Activated CD4-positive, alpha-beta T cell treated with anti-CD3 and anti-CD28 coated beads, Interleukin-2, amount 10 ng/mL, durations not matched to agents 24 days and 14 days (primary cell): ENCODE results near the gene VWA5B1. TPM values are rescaled to one million over a fixed set of nuclear protein-coding genes. Genes with fewer than 3 reads are reported as not detected.

Source experiments
- DNase-seq: peaks from one replicate; pipeline ENCODE4 v3.0.0; 2022
- H3K27ac Mint-ChIP-seq: one replicate; pipeline ENCODE4 v1.8.0; 2022; ENCODE audit warnings: mild to moderate bottlenecking, mixed read lengths
- H3K27me3 Mint-ChIP-seq: one replicate; pipeline ENCODE4 v1.8.0; 2022; ENCODE audit warnings: mixed read lengths
- H3K36me3 Mint-ChIP-seq: one replicate; pipeline ENCODE4 v1.8.0; 2022; ENCODE audit warnings: low read depth, mild to moderate bottlenecking, mixed read lengths
- H3K4me1 Mint-ChIP-seq: one replicate; pipeline ENCODE4 v1.8.0; 2021; ENCODE audit warnings: mixed read lengths
- H3K4me3 Mint-ChIP-seq: one replicate; pipeline ENCODE4 v1.8.0; 2022; ENCODE audit warnings: mild to moderate bottlenecking, moderate library complexity, mixed read lengths
- H3K9me3 Mint-ChIP-seq: one replicate; pipeline ENCODE4 v1.8.0; 2021; ENCODE audit warnings: mixed read lengths
- intact Hi-C: fragments of 100-400 bp; cut with micrococcal nuclease; formaldehyde crosslinking; loops from one replicate; pipeline ENCODE4 v1.15.1; 2023
- total RNA-seq: library from RNA; stranded (reverse); gene quantifications from 2 replicates; pipeline ENCODE4 v1.2.3, GENCODE V29; 2022

VWA5B1 gene
- total RNA-seq, 1 donor from 2014 or later, result not detected

- peaks cover 63% of the 10 kb centered on the region for H3K27me3 Mint-ChIP-seq
- DNase-seq, result no peak
- peaks cover 3% of the 10 kb centered on the region for H3K4me1 Mint-ChIP-seq
- no peaks in the 10 kb centered on the region for H3K9me3 Mint-ChIP-seq
- no peak overlapping the region for H3K4me3 Mint-ChIP-seq
- no peak overlapping the region for H3K27ac Mint-ChIP-seq
- intact Hi-C loops, result loop anchor here (5.0 kb wide), 1 partner anchor 129 kb away; no protein-coding TSS in a partner anchor
- no peaks in the 10 kb centered on the region for H3K36me3 Mint-ChIP-seq
Observed at GRCh38 chr1:20362856-20363255, 72.2 kb downstream of the VWA5B1 start.

DNA sequence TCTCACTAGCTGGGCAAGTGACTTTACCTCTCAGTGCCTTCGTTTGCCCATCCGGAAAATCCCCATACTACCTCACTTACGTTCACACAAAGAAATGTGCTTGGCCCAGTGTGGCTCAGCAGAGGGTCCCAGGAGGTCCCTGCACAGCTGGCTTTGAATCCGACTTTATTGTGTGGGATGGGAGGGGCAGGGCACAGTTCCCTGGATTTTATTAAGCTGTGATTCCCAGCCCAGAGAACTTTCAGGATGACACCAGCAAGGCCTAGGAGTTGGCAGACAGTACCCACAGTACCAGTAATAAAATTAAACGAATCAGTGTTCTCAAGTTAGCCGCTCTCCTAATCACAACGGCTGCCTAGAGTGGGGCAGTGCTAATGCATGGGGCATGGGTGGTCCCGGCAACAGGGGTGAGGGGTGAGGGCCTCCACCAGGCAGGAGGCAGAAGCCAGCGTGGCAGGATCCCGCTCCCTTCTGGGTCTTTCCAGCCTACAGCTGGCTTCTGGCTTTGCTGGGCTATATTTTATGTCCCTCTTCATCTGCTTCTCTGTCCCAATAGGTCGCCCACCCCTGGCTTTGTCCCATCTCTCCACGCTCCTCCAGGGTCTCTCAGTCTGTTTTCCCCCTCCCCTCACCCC, 74.9 kb downstream of the VWA5B1 start:
- Mint-ChIP-seq H3K27ac (no peak overlapping the region), H3K4me1 (no peaks in the 10 kb centered on the region), H3K4me3 (no peak overlapping the region), H3K9me3 (no peaks in the 10 kb centered on the region), H3K36me3 (no peaks in the 10 kb centered on the region), H3K27me3 (peaks cover 58% of the 10 kb centered on the region)
- DNase-seq, result no peak
- intact Hi-C loops, result no loop called here

- no peak overlapping the region for H3K27ac Mint-ChIP-seq
- no peaks in the 10 kb centered on the region for H3K36me3 Mint-ChIP-seq
- intact Hi-C loops, result no loop called here
- H3K9me3 Mint-ChIP-seq, result no peaks in the 10 kb centered on the region
- H3K27me3 Mint-ChIP-seq, result peaks cover 56% of the 10 kb centered on the region
- no peak overlapping the region for H3K4me3 Mint-ChIP-seq
- H3K4me1 Mint-ChIP-seq, result no peaks in the 10 kb centered on the region
- no peak for DNase-seq
Observed at GRCh38 chr1:20366056-20366462, 75.4 kb downstream of the VWA5B1 start.

GRCh38 chr1:20366463-20367115, 75.9 kb downstream of the VWA5B1 start:
- Mint-ChIP-seq H3K27ac (no peak overlapping the region), H3K4me3 (no peak overlapping the region), H3K9me3 (no peaks in the 10 kb centered on the region), H3K4me1 (peaks cover under 1% of the 10 kb centered on the region), H3K36me3 (no peaks in the 10 kb centered on the region), H3K27me3 (peaks cover 53% of the 10 kb centered on the region)
- intact Hi-C loops, result no loop called here
- DNase-seq, result no peak

GRCh38 chr1:20367116-20367585, 76.5 kb downstream of the VWA5B1 start:
- Mint-ChIP-seq H3K36me3 (no peaks in the 10 kb centered on the region), H3K27me3 (peaks cover 54% of the 10 kb centered on the region), H3K27ac (no peak overlapping the region), H3K4me1 (peaks cover 6% of the 10 kb centered on the region), H3K4me3 (no peak overlapping the region), H3K9me3 (no peaks in the 10 kb centered on the region)
- intact Hi-C loops, result no loop called here
- DNase-seq, result no peak

- intact Hi-C loops, result no loop called here
- Mint-ChIP-seq H3K27me3 (peaks cover 51% of the 10 kb centered on the region), H3K36me3 (no peaks in the 10 kb centered on the region), H3K9me3 (no peaks in the 10 kb centered on the region), H3K4me3 (no peak overlapping the region), H3K27ac (no peak overlapping the region), H3K4me1 (peaks cover 6% of the 10 kb centered on the region)
- no peak for DNase-seq
Observed at GRCh38 chr1:20367626-20368025, 77.0 kb downstream of the VWA5B1 start.

GRCh38 chr1:20368866-20369470, 78.3 kb downstream of the VWA5B1 start:
- intact Hi-C loops, result no loop called here
- no peak for DNase-seq
- no peaks in the 10 kb centered on the region for H3K36me3 Mint-ChIP-seq
- no peak overlapping the region for H3K27ac Mint-ChIP-seq
- H3K4me1 Mint-ChIP-seq, result peaks cover 6% of the 10 kb centered on the region
- no peak overlapping the region for H3K4me3 Mint-ChIP-seq
- H3K9me3 Mint-ChIP-seq, result no peaks in the 10 kb centered on the region
- peaks cover 48% of the 10 kb centered on the region for H3K27me3 Mint-ChIP-seq

DNA sequence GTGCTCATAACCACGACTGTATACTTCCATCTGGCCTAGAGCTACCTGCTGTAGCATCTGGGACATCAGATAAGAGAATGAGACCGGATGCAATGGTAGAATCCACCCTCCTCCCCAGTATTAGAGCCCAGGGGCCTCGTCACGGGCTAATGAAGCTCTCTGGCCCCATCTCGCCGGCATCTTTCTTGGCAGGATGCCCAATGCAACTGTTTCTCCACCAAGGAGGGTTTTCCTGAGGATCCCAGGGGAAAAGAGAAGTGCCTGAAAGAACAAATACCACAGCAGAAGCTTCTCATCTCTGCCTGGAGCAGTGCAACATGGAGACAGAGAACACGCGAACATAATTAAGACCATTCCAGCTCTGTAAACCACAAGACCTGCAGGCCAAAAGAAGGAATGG, 80.0 kb downstream of the VWA5B1 start:
- Mint-ChIP-seq H3K36me3 (no peaks in the 10 kb centered on the region), H3K4me3 (no peak overlapping the region), H3K4me1 (peaks cover 6% of the 10 kb centered on the region), H3K27ac (no peak overlapping the region), H3K9me3 (no peaks in the 10 kb centered on the region), H3K27me3 (peaks cover 37% of the 10 kb centered on the region)
- DNase-seq, result no peak
- intact Hi-C loops, result loop anchor here (5.0 to 10.0 kb wide), 2 partner anchors 48 to 156 kb away; no protein-coding TSS in a partner anchor

- no peak for DNase-seq
Observed at GRCh38 chr1:20371411-20371810, 80.7 kb downstream of the VWA5B1 start.

DNA sequence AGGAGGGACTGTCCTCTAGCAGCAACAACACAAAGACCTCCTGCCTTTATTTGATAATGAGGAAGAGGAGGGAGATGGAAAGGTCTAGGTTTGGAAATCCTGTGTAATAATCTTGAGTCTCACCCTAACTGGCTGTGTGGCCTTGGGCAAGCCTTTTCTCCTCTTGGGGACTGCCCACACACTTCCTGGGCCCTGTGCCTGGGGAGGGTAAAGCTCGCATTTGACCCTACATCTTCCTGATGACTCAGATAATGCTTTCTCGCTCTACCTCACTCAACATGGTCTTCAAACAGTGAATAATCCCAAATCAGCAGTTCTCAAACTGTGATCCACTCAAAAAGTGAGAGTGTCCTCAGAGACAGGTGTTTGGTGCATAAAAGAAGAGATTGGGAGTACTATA, 81.2 kb downstream of the VWA5B1 start:
- no peak for DNase-seq

More at GRCh38 chr1:20371411-20371810, 80.7 kb downstream of the VWA5B1 start:
- Mint-ChIP-seq H3K9me3 (no peaks in the 10 kb centered on the region), H3K27ac (no peak overlapping the region), H3K4me1 (peaks cover 6% of the 10 kb centered on the region), H3K27me3 (peaks cover 32% of the 10 kb centered on the region), H3K36me3 (no peaks in the 10 kb centered on the region), H3K4me3 (no peak overlapping the region)
- intact Hi-C loops, result loop anchor here (5.0 to 10.0 kb wide), 2 partner anchors 49 to 157 kb away; no protein-coding TSS in a partner anchor

GRCh38 chr1:20372676-20373075, 82.0 kb downstream of the VWA5B1 start:
- peaks cover 6% of the 10 kb centered on the region for H3K4me1 Mint-ChIP-seq
- no peak overlapping the region for H3K27ac Mint-ChIP-seq
- DNase-seq, result no peak
- intact Hi-C loops, result loop anchor here (5.0 to 10.0 kb wide), 2 partner anchors 50 to 158 kb away; no protein-coding TSS in a partner anchor
- H3K36me3 Mint-ChIP-seq, result no peaks in the 10 kb centered on the region
- no peak overlapping the region for H3K4me3 Mint-ChIP-seq
- peaks cover 27% of the 10 kb centered on the region for H3K27me3 Mint-ChIP-seq
- no peaks in the 10 kb centered on the region for H3K9me3 Mint-ChIP-seq

More for the DNA sequence above, 81.2 kb downstream of the VWA5B1 start:
- Mint-ChIP-seq H3K27me3 (peaks cover 32% of the 10 kb centered on the region), H3K27ac (no peak overlapping the region), H3K36me3 (no peaks in the 10 kb centered on the region), H3K4me1 (peaks cover 6% of the 10 kb centered on the region), H3K9me3 (no peaks in the 10 kb centered on the region), H3K4me3 (no peak overlapping the region)
- intact Hi-C loops, result loop anchor here (5.0 to 10.0 kb wide), 2 partner anchors 50 to 157 kb away; no protein-coding TSS in a partner anchor

DNA sequence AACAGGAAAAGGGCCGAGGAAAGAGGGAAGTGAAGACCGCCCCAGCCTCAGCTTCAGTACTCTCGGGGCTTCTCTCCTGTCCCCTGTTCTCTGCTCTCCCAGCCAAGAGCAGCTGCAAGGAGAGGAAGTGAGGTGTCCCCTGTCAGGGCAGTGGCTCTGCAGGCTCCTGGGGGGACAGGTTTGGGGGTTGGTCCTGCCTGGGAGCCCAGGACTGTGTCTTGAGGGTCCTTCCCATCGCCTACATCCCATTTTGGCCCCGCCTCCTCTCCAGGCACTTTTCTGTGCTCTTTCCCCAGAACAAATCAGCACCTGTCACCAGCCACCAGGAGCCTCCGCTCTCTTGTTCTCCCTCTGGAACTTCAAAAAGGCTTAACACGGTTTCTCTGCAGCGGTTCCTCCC, 82.6 kb downstream of the VWA5B1 start:
- Mint-ChIP-seq H3K9me3 (no peaks in the 10 kb centered on the region), H3K4me3 (no peak overlapping the region), H3K27ac (no peak overlapping the region), H3K36me3 (no peaks in the 10 kb centered on the region), H3K4me1 (peaks cover 6% of the 10 kb centered on the region), H3K27me3 (peaks cover 22% of the 10 kb centered on the region)
- intact Hi-C loops, result loop anchor here (5.0 to 10.0 kb wide), 2 partner anchors 51 to 158 kb away; no protein-coding TSS in a partner anchor
- no peak for DNase-seq

GRCh38 chr1:20373764-20374163, 83.1 kb downstream of the VWA5B1 start:
- H3K36me3 Mint-ChIP-seq, result no peaks in the 10 kb centered on the region
- no peak for DNase-seq
- intact Hi-C loops, result loop anchor here (5.0 to 10.0 kb wide), 2 partner anchors 51 to 159 kb away; no protein-coding TSS in a partner anchor
- peaks cover 6% of the 10 kb centered on the region for H3K4me1 Mint-ChIP-seq
- H3K27ac Mint-ChIP-seq, result no peak overlapping the region
- H3K27me3 Mint-ChIP-seq, result peaks cover 20% of the 10 kb centered on the region
- H3K9me3 Mint-ChIP-seq, result no peaks in the 10 kb centered on the region
- no peak overlapping the region for H3K4me3 Mint-ChIP-seq

DNA sequence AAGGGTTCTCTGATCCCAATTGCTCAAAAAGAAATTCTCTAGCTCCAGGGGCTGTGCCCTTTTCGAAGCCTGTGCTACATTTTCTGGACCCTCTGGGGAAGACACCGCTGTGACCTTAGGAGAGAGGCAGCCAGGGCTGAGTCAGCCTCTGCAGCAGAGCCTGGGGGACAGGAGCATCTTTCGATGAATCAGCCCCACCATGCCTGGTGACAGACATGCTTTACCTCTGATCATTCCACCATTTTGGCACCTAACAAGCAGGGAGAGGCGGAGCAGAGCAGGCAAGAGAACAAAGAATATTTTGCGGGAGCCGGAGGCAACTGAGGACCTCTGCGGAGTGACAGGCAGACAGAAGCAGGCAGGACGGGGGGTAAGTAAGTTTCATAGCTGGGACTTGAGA, 84.9 kb downstream of the VWA5B1 start:
- peaks cover 8% of the 10 kb centered on the region for H3K4me1 Mint-ChIP-seq
- no peak for DNase-seq
- no peaks in the 10 kb centered on the region for H3K9me3 Mint-ChIP-seq
- intact Hi-C loops, result loop anchor here (10.0 kb wide), 1 partner anchor 161 kb away; no protein-coding TSS in a partner anchor
- H3K4me3 Mint-ChIP-seq, result no peak overlapping the region
- H3K27ac Mint-ChIP-seq, result no peak overlapping the region
- peaks cover 20% of the 10 kb centered on the region for H3K27me3 Mint-ChIP-seq
- H3K36me3 Mint-ChIP-seq, result no peaks in the 10 kb centered on the region
